ENCODE measurements around the gene MAPK7. TPM values are rescaled to one million over a fixed set of nuclear protein-coding genes. Genes with fewer than 3 reads are reported as not detected.

MAPK7 gene
- total and polyA plus RNA-seq, 9 of the 15 experiments (the other 6 are each of a cell fraction or from before 2014, with no cell fraction given): 0.46 to 7.5 (median 2.5) TPM

- TF ChIP-seq CREM (IDR thresholded peaks at IDR 0.05; ENCODE audit: low read depth) (no peak), NONO (IDR thresholded peaks at IDR 0.05; ENCODE audit: low read depth in 2 of 2, low read length in 1 of 2) (no peak), HNRNPH1 (optimal IDR thresholded peaks at IDR 0.05; ENCODE audit: low read depth, low read length) (no peak)
These were observed 5.9 kb upstream of the MAPK7 start (continued) for GRCh38 chr17:19372439-19372838.

- intact Hi-C loops (cut with micrococcal nuclease): no loop called here
- H3K9ac ChIP-seq (ENCODE audit: insufficient read depth in 1 of 2, low read depth in 2 of 2, low read length in 2 of 2): no peak overlapping the region
- no TSS peak for BruUV-seq (replicated peaks)
- H3K79me2 ChIP-seq (ENCODE audit: control insufficient read depth, insufficient read depth, low read length): no peaks in the 10 kb centered on the region
- no peak overlapping the region for H3K27ac ChIP-seq (ENCODE audit: extremely low read depth, low read depth, low read length)
- H3K27me3 ChIP-seq (ENCODE audit: control insufficient read depth in 2 of 2, insufficient read depth in 2 of 2, low read length in 2 of 2): no peaks in the 10 kb centered on the region; a peak in 1 of 5 replicates
- H4K20me1 ChIP-seq (replicated peaks; ENCODE audit: control insufficient read depth, insufficient read depth, low read length): no peaks in the 10 kb centered on the region
- no peak overlapping the region for H3K4me3 ChIP-seq
- no peak overlapping the region for H3K4me2 ChIP-seq (ENCODE audit: insufficient read depth, low read length)
- CTCF ChIA-PET (ENCODE audit: low intra/inter-chr PET ratio): no interaction called here
- 46% methylated on average over 7 of the region's 8 CpGs for WGBS (ENCODE audit: insufficient coverage, low coverage, missing lambda C conversion rate)
- peaks cover 0 to 5% of the 10 kb centered on the region in 2 experiments; a peak in 3 of 5 replicates for H3K4me1 ChIP-seq (replicated peaks in 1 of 2; ENCODE audit: control insufficient read depth in 2 of 2, insufficient read depth in 2 of 2, low read length in 2 of 2)
- H2AFZ ChIP-seq (ENCODE audit: low read depth, low read length): no peak overlapping the region
- H3K36me3 ChIP-seq (ENCODE audit: control insufficient read depth, insufficient read depth, low read length): no peaks in the 10 kb centered on the region
- ATAC-seq (no peak), DNase-seq (ENCODE audit: extremely low read depth in 1 of 4, low spot score in 3 of 4) (no peak), FAIRE-seq (no peak)
- POLR2A ChIA-PET: no interaction called here
- in situ Hi-C loops (cut with MboI): no loop called here
- H3K9me1 ChIP-seq (ENCODE audit: control insufficient read depth, insufficient read depth, low read length): no peaks in the 10 kb centered on the region
- no peaks in the 10 kb centered on the region for H3K9me3 ChIP-seq (replicated peaks; ENCODE audit: control insufficient read depth, insufficient read depth, low read depth, low read length)
- TF ChIP-seq ZHX1 (conservative IDR thresholded peaks at IDR 0.05; ENCODE audit: low read length) (no peak), CGGBP1 (CRISPR knock-in tag; IDR thresholded peaks at IDR 0.05) (no peak), STAT6 (CRISPR knock-in tag; IDR thresholded peaks at IDR 0.05) (no peak), TEAD4 (IDR thresholded peaks at IDR 0.05; ENCODE audit: low read length) (no peak), TEAD4 (CRISPR knock-in tag; IDR thresholded peaks at IDR 0.05; ENCODE audit: borderline replicate concordance) (no peak), GATAD2A (IDR thresholded peaks at IDR 0.05) (no peak), BRF1 (IDR thresholded peaks at IDR 0.05; ENCODE audit: borderline replicate concordance, extremely low read depth, insufficient read length) (no peak), ZFP36 (IDR thresholded peaks at IDR 0.05; ENCODE audit: low read depth, low read length, partially characterized antibody) (no peak), HBP1 (CRISPR knock-in tag; IDR thresholded peaks at IDR 0.05) (no peak), HNRNPK (IDR thresholded peaks at IDR 0.05; ENCODE audit: low read depth, low read length, poor library complexity, severe bottlenecking) (no peak), ELF2 (CRISPR knock-in tag; IDR thresholded peaks at IDR 0.05) (no peak)
These were observed 5.3 kb upstream of the MAPK7 start for GRCh38 chr17:19372866-19373504.

Data from K562 (cell line).